Panc1 (cell line): ENCODE results near the gene PLAAT4.

Experiments
- POLR2AphosphoS5 ChIP-seq: IDR thresholded peaks from 2 replicates; pipeline ENCODE4 v1.6.1; 2012; ENCODE audit warnings: mild to moderate bottlenecking, low read depth, low read length, moderate library complexity
- REST ChIP-seq, 2 experiments: IDR thresholded peaks; 2 replicates each; pipeline ENCODE4 v1.6.1; 2011 to 2012; ENCODE audit warnings: low read depth in 2 of 2, control low read depth in 1 of 2, low read length in 1 of 2, mild to moderate bottlenecking in 1 of 2, moderate library complexity in 1 of 2; ENCODE audit not compliant: insufficient read depth in 1 of 2
- SIN3A ChIP-seq: IDR thresholded peaks from 2 replicates; pipeline ENCODE4 v1.6.1; 2012; ENCODE audit warnings: low read depth, mild to moderate bottlenecking, low read length, moderate library complexity, borderline replicate concordance; ENCODE audit not compliant: insufficient read depth
- TF ChIP-seq, protein P1 (sequence below): fragments of 450-650 bp; IDR thresholded peaks from 2 replicates; pipeline ENCODE4 v1.5.1; 2017; ENCODE audit warnings: mild to moderate bottlenecking

DNA sequence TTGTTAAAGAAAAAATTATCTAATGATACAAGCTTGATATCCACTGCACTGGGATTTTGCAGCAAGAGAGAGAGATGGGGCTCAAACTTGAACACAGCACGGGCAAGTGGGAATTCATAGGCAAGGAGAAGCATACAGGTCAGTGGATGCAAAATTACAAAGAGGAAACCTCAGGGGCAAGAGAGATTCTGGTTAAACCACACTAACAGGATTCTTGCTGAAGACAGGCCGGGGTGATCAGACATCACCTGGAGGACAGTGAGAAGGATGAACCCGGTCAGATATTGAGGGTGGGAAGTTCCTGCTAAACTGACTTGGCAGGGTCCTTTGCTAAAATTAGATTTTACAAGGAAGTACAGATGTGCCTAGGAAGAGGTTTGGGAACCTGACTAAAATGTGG is 2.5 kb upstream of the PLAAT4 start:
- TF ChIP-seq REST (IDR thresholded peaks at IDR 0.05; ENCODE audit: insufficient read depth in 1 of 2, low read depth in 2 of 2, low read length in 1 of 2) (no peak), SIN3A (no peak), POLR2AphosphoS5 (no peak)
- TF ChIP-seq, protein P1, sequence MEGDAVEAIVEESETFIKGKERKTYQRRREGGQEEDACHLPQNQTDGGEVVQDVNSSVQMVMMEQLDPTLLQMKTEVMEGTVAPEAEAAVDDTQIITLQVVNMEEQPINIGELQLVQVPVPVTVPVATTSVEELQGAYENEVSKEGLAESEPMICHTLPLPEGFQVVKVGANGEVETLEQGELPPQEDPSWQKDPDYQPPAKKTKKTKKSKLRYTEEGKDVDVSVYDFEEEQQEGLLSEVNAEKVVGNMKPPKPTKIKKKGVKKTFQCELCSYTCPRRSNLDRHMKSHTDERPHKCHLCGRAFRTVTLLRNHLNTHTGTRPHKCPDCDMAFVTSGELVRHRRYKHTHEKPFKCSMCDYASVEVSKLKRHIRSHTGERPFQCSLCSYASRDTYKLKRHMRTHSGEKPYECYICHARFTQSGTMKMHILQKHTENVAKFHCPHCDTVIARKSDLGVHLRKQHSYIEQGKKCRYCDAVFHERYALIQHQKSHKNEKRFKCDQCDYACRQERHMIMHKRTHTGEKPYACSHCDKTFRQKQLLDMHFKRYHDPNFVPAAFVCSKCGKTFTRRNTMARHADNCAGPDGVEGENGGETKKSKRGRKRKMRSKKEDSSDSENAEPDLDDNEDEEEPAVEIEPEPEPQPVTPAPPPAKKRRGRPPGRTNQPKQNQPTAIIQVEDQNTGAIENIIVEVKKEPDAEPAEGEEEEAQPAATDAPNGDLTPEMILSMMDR = no peak
